CD4-positive, alpha-beta T cell treated with Interleukin-1 beta for 1 hour (primary cell): ENCODE measurements around the gene ZFAND3.

Source experiments
- DNase-seq, 2 donors: peaks; one replicate each; pipeline ENCODE4 v3.0.0-alpha.2; 2020 to 2022

The ZFAND3 gene

GRCh38 chr6:37798436-37799262, 20.9 kb upstream of the ZFAND3 start:
- DNase-seq, result no peak

GRCh38 chr6:37799263-37799644, 20.3 kb upstream of the ZFAND3 start:
- no peak for DNase-seq

- no peak for DNase-seq
Measured at GRCh38 chr6:37800703-37801604, 18.6 kb upstream of the ZFAND3 start.

GRCh38 chr6:37801605-37801940, 18.0 kb upstream of the ZFAND3 start:
- no peak for DNase-seq

- no peak for DNase-seq
Measured at GRCh38 chr6:37802810-37803209, 16.7 kb upstream of the ZFAND3 start.

- DNase-seq, result no peak
Measured at GRCh38 chr6:37804586-37804985, 14.9 kb upstream of the ZFAND3 start.

- no peak for DNase-seq
Measured at GRCh38 chr6:37806213-37806612, 13.3 kb upstream of the ZFAND3 start.

GRCh38 chr6:37807656-37808055, 11.9 kb upstream of the ZFAND3 start:
- no peak for DNase-seq

GRCh38 chr6:37809197-37809543, 10.4 kb upstream of the ZFAND3 start:
- DNase-seq, result no peak

- DNase-seq, result no peak
Measured at GRCh38 chr6:37812841-37813240, 6.7 kb upstream of the ZFAND3 start.

GRCh38 chr6:37814374-37814773, 5.2 kb upstream of the ZFAND3 start:
- no peak for DNase-seq

- no peak for DNase-seq
Measured at GRCh38 chr6:37816599-37817375, 2.7 kb upstream of the ZFAND3 start.

- DNase-seq, result peak; percentile 96 to 97
Measured at GRCh38 chr6:37818536-37819176, 871 bp upstream of the ZFAND3 start.

GRCh38 chr6:37819802-37820717, 533 bp downstream of the ZFAND3 start:
- peak; percentile 70 to 74 for DNase-seq

- no peak for DNase-seq
Measured at GRCh38 chr6:37820718-37821079, 1.2 kb downstream of the ZFAND3 start.

- DNase-seq, result no peak
Measured at GRCh38 chr6:37821446-37821845, 1.9 kb downstream of the ZFAND3 start.

- no peak for DNase-seq
Measured at GRCh38 chr6:37822851-37823682, 3.5 kb downstream of the ZFAND3 start.

GRCh38 chr6:37824170-37824569, 4.6 kb downstream of the ZFAND3 start:
- no peak for DNase-seq

GRCh38 chr6:37826188-37826587, 6.7 kb downstream of the ZFAND3 start:
- no peak for DNase-seq

GRCh38 chr6:37826993-37827392, 7.5 kb downstream of the ZFAND3 start:
- DNase-seq, result no peak
